Measurements from ENCODE around the gene GPR39.

GRCh38 chr2:132416723-132417395, at the start of gene GPR39:
- TF ChIP-seq POLR2A (IDR thresholded peaks at IDR 0.05): no peak
- no peak for TF ChIP-seq EP300 (IDR thresholded peaks at IDR 0.05)
